IMR-90 (cell line): ENCODE data around the gene NOD1. TPM values are rescaled to one million over a fixed set of nuclear protein-coding genes. Genes with fewer than 3 reads are reported as not detected.

Experiments used
- ATAC-seq: fragments of 200-7000 bp; cut with Tn5 transposase; 2 replicates; pipeline ENCODE4 v1.9.1; 2020; ENCODE audit warnings: low read depth, mild to moderate bottlenecking, moderate library complexity
- BruUV-seq: library from RNA; stranded (reverse); fragments of 400-500 nt; replicated peaks from 2 replicates; lab custom pipeline; 2021; lab: Mats Ljungman, UMichigan
- CTCF ChIA-PET: fragments of 300-600 bp; formaldehyde crosslinking; extraction: SDS; loops from one replicate; lab custom pipeline; 2021; ENCODE audit warnings: antibody characterized with exemption; lab: Yijun Ruan, JAX
- POLR2A ChIA-PET: fragments of 300-600 bp; sonication (Branson Sonifier 250); formaldehyde crosslinking; loops from one replicate; lab custom pipeline; 2022; ENCODE audit warnings: antibody characterized with exemption; ENCODE audit not compliant: unreplicated experiment; lab: Charles Lee
- DNase-seq: peaks from one replicate; pipeline ENCODE4 v3.0.0; 2013
- H2AFZ ChIP-seq: replicated peaks from 2 replicates; pipeline ENCODE3; 2013; ENCODE audit warnings: low read length, mild to moderate bottlenecking; ENCODE audit not compliant: poor library complexity
- H2AK5ac ChIP-seq: 2 replicates; pipeline ENCODE4 v1.6.1; 2013; ENCODE audit warnings: low read depth, low read length, inconsistent platforms
- H2AK9ac ChIP-seq: replicated peaks from 2 replicates; pipeline ENCODE3; 2013; ENCODE audit warnings: mild to moderate bottlenecking, low read depth, low read length, moderate library complexity; ENCODE audit not compliant: poor library complexity
- H2BK120ac ChIP-seq: 2 replicates; pipeline ENCODE4 v1.6.1; 2013; ENCODE audit warnings: low read depth, low read length, inconsistent platforms
- H2BK15ac ChIP-seq: 3 replicates; pipeline ENCODE4 v1.6.1; 2013; ENCODE audit warnings: low read depth, low read length, inconsistent platforms
- H2BK20ac ChIP-seq: 2 replicates; pipeline ENCODE4 v1.6.1; 2013; ENCODE audit warnings: low read depth, mild to moderate bottlenecking, inconsistent platforms, low read length, moderate library complexity
- H2BK5ac ChIP-seq: 2 replicates; pipeline ENCODE4 v1.6.1; 2013; ENCODE audit warnings: mild to moderate bottlenecking, low read depth, low read length, inconsistent platforms; ENCODE audit not compliant: poor library complexity, severe bottlenecking
- H3K14ac ChIP-seq: replicated peaks from 2 replicates; pipeline ENCODE4 v1.6.1; 2013; ENCODE audit warnings: low read depth, low read length, inconsistent platforms
- H3K18ac ChIP-seq: 2 replicates; pipeline ENCODE4 v1.6.1; 2013; ENCODE audit warnings: low read depth, low read length, control low read depth
- H3K23ac ChIP-seq: 2 replicates; pipeline ENCODE4 v1.6.1; 2013; ENCODE audit warnings: low read depth, low read length, inconsistent platforms
- H3K27ac ChIP-seq: 2 replicates; pipeline ENCODE4 v1.5.1; 2013; ENCODE audit warnings: mild to moderate bottlenecking, control low read depth, low read length; ENCODE audit not compliant: insufficient read depth
- H3K27me3 ChIP-seq: 2 replicates; pipeline ENCODE4 v1.6.1; 2013; ENCODE audit warnings: low read length; ENCODE audit not compliant: control insufficient read depth, insufficient read depth
- H3K36me3 ChIP-seq: 2 replicates; pipeline ENCODE4 v1.6.1; 2013; ENCODE audit warnings: low read length, mixed read lengths; ENCODE audit not compliant: control insufficient read depth, insufficient read depth
- H3K4ac ChIP-seq: 2 replicates; pipeline ENCODE4 v1.6.1; 2013; ENCODE audit warnings: low read depth, low read length, inconsistent platforms
- H3K4me1 ChIP-seq: 2 replicates; pipeline ENCODE4 v1.6.1; 2013; ENCODE audit warnings: low read length, mixed read lengths; ENCODE audit not compliant: control insufficient read depth, insufficient read depth
- H3K4me2 ChIP-seq: 2 replicates; pipeline ENCODE4 v1.6.1; 2013; ENCODE audit warnings: low read depth, mild to moderate bottlenecking, control low read depth, low read length, moderate library complexity
- H3K4me3 ChIP-seq: 2 replicates; pipeline ENCODE4 v1.5.1; 2013; ENCODE audit warnings: low read depth, mild to moderate bottlenecking, control low read depth, low read length, moderate library complexity; ENCODE audit not compliant: insufficient read depth
- H3K56ac ChIP-seq: 2 replicates; pipeline ENCODE4 v1.6.1; 2013; ENCODE audit warnings: low read length, inconsistent platforms; ENCODE audit not compliant: insufficient read depth; ENCODE audit errors: extremely low read depth
- H3K79me1 ChIP-seq, 2 experiments: 2 replicates each; pipeline ENCODE4 v1.6.1; 2013; ENCODE audit warnings: low read length in 2 of 2, inconsistent platforms in 1 of 2, low read depth in 1 of 2
- H3K9ac ChIP-seq: 2 replicates; pipeline ENCODE4 v1.6.1; 2013; ENCODE audit warnings: low read depth, low read length, control low read depth
- H3K9me1 ChIP-seq: 2 replicates; pipeline ENCODE4 v1.6.1; 2013; ENCODE audit warnings: low read length, inconsistent platforms; ENCODE audit not compliant: insufficient read depth
- H3K9me3 ChIP-seq: 2 replicates; pipeline ENCODE4 v1.6.1; 2013; ENCODE audit warnings: low read length; ENCODE audit not compliant: control insufficient read depth, insufficient read depth
- H4K20me1 ChIP-seq: 2 replicates; pipeline ENCODE4 v1.6.1; 2013; ENCODE audit warnings: low read length, inconsistent platforms; ENCODE audit not compliant: insufficient read depth
- H4K5ac ChIP-seq: 2 replicates; pipeline ENCODE4 v1.6.1; 2013; ENCODE audit warnings: mild to moderate bottlenecking, low read depth, low read length, control low read depth
- H4K8ac ChIP-seq, 2 experiments: 2 replicates each; pipeline ENCODE4 v1.6.1; 2013; ENCODE audit warnings: low read depth in 2 of 2, low read length in 2 of 2, control low read depth in 1 of 2, inconsistent platforms in 1 of 2
- H4K91ac ChIP-seq: 2 replicates; pipeline ENCODE4 v1.6.1; 2013; ENCODE audit warnings: low read depth, low read length, inconsistent platforms; ENCODE audit not compliant: insufficient read depth
- BHLHE40 ChIP-seq: fragments of 150-350 bp; IDR thresholded peaks from 2 replicates; pipeline ENCODE4 v1.6.1; 2016; ENCODE audit warnings: mild to moderate bottlenecking, low read depth, low read length
- CEBPB ChIP-seq: IDR thresholded peaks from 2 replicates; pipeline ENCODE4 v1.6.1; 2012; ENCODE audit warnings: low read depth, low read length, improper control_type of control experiment
- CHD1 ChIP-seq: IDR thresholded peaks from 2 replicates; pipeline ENCODE4 v1.6.1; 2012; ENCODE audit warnings: low read depth, low read length, improper control_type of control experiment
- CTCF ChIP-seq: conservative IDR thresholded peaks from 2 replicates; pipeline ENCODE4 v1.5.1; 2012; ENCODE audit warnings: mild to moderate bottlenecking, low read depth, low read length, improper control_type of control experiment
- ELK1 ChIP-seq: fragments of 150-350 bp; IDR thresholded peaks from 2 replicates; pipeline ENCODE4 v1.6.1; 2016; ENCODE audit warnings: low read depth, mild to moderate bottlenecking, low read length, moderate library complexity, borderline replicate concordance
- FOS ChIP-seq: fragments of 150-350 bp; IDR thresholded peaks from 2 replicates; pipeline ENCODE4 v1.6.1; 2016; ENCODE audit warnings: low read depth, low read length
- MAFK ChIP-seq: IDR thresholded peaks from 2 replicates; pipeline ENCODE4 v1.6.1; 2012; ENCODE audit warnings: low read depth, low read length, improper control_type of control experiment
- MAZ ChIP-seq: IDR thresholded peaks from 2 replicates; pipeline ENCODE4 v1.6.1; 2012; ENCODE audit warnings: low read depth, mild to moderate bottlenecking, low read length, improper control_type of control experiment, moderate library complexity, borderline replicate concordance
- MXI1 ChIP-seq: IDR thresholded peaks from 2 replicates; pipeline ENCODE4 v1.6.1; 2012; ENCODE audit warnings: low read depth, mild to moderate bottlenecking, low read length, moderate library complexity, borderline replicate concordance
- NFE2L2 ChIP-seq: fragments of 150-350 bp; IDR thresholded peaks from 2 replicates; pipeline ENCODE4 v1.6.1; 2016; ENCODE audit warnings: low read depth, mild to moderate bottlenecking, low read length
- POLR2A ChIP-seq: IDR thresholded peaks from 2 replicates; pipeline ENCODE4 v1.6.1; 2012; ENCODE audit warnings: mild to moderate bottlenecking, low read depth, low read length
- RAD21 ChIP-seq: IDR thresholded peaks from 2 replicates; pipeline ENCODE4 v1.6.1; 2012; ENCODE audit warnings: low read length, improper control_type of control experiment
- RCOR1 ChIP-seq: IDR thresholded peaks from 2 replicates; pipeline ENCODE4 v1.6.1; 2012; ENCODE audit warnings: mild to moderate bottlenecking, low read length, improper control_type of control experiment; ENCODE audit not compliant: insufficient replicate concordance
- SMC3 ChIP-seq: fragments of 150-350 bp; IDR thresholded peaks from 2 replicates; pipeline ENCODE4 v1.6.1; 2016; ENCODE audit warnings: low read depth, mild to moderate bottlenecking, antibody characterized with exemption, low read length, moderate library complexity
- USF2 ChIP-seq: fragments of 150-350 bp; IDR thresholded peaks from 2 replicates; pipeline ENCODE4 v1.6.1; 2017; ENCODE audit warnings: mild to moderate bottlenecking, antibody characterized with exemption, low read length, low read depth
- WGBS, 2 experiments: methylation state at CpG; one replicate each; pipeline versions ENCODE4 v1.1.5 to v1.1.7; 2013; ENCODE audit warnings: missing lambda C conversion rate in 2 of 2; ENCODE audit not compliant: insufficient read length in 1 of 2; ENCODE audit errors: extremely low coverage in 2 of 2; 5-methylcytosine and 5-hydroxymethylcytosine counted together
- dilution Hi-C: fragments of 300-500 bp; cut with HindIII; formaldehyde crosslinking; loops from one replicate; pipeline ENCODE4 v1.14.3; 2018; ENCODE audit warnings: low sequenced_read_pairs; ENCODE audit not compliant: unreplicated experiment
- in situ Hi-C: fragments of 300-500 bp; cut with MboI; formaldehyde crosslinking; loops from 3 replicates; pipeline ENCODE4 v1.14.3; 2019; ENCODE audit warnings: low sequenced_read_pairs, inconsistent platforms, mixed read lengths
- intact Hi-C: fragments of 100-400 bp; cut with micrococcal nuclease; formaldehyde crosslinking; loops from 2 replicates; pipeline ENCODE4 v1.10.0; 2022
- polyA plus RNA-seq, 3 experiments: library from polyadenylated mRNA; depleted of rRNA; stranded (reverse); fragments of >200 nt; gene quantifications; 2 replicates each; pipeline ENCODE4 v1.2.3, GENCODE V29; 2012; ENCODE audit warnings: low replicate concordance in 1 of 3
- total RNA-seq: library from RNA; depleted of rRNA; stranded (reverse); fragments of >200 nt; gene quantifications from 2 replicates; pipeline ENCODE4 v1.2.3, GENCODE V29; 2012

The NOD1 gene
- total and polyA plus RNA-seq, 2 of the 4 experiments (the other 2 are of a cell fraction) = 1.8 to 3.0 TPM

- CTCF ChIA-PET = no interaction called here
These were observed 3.7 kb downstream of the NOD1 start for GRCh38 chr7:30474893-30475292.

More at GRCh38 chr7:30474893-30475292, 3.7 kb downstream of the NOD1 start:
- no peak overlapping the region for H2BK15ac ChIP-seq
- no peak overlapping the region for H3K18ac ChIP-seq
- intact Hi-C loops = loop anchor here (5.0 kb wide), 1 partner anchor 313 kb away; no protein-coding TSS in a partner anchor
- H2AK5ac ChIP-seq = no peak overlapping the region
- no peak overlapping the region for H4K8ac ChIP-seq
- dilution Hi-C loops = no loop called here
- H4K5ac ChIP-seq = no peak overlapping the region
- no peak overlapping the region for H3K4me2 ChIP-seq
- no peak overlapping the region for H3K56ac ChIP-seq
- H3K27ac ChIP-seq = no peak overlapping the region
- peaks cover 9% of the 10 kb centered on the region for H4K20me1 ChIP-seq
- no peaks in the 10 kb centered on the region for H3K36me3 ChIP-seq
- H2BK5ac ChIP-seq = no peak overlapping the region
- H2BK20ac ChIP-seq = no peak overlapping the region
- BruUV-seq = no TSS peak
- H3K9ac ChIP-seq = no peak overlapping the region
- peaks cover 13 to 67% of the 10 kb centered on the region in 2 experiments for H3K79me1 ChIP-seq
- no peak overlapping the region for H2AFZ ChIP-seq
- TF ChIP-seq BHLHE40 = no peak
- no peak for TF ChIP-seq CHD1
- no peak for TF ChIP-seq ELK1
- TF ChIP-seq RCOR1 = no peak
- no peak for TF ChIP-seq SMC3
- TF ChIP-seq POLR2A = no peak
- TF ChIP-seq NFE2L2 = no peak
- TF ChIP-seq MXI1 = no peak
- no peak for TF ChIP-seq MAZ
- no peak for TF ChIP-seq CEBPB
- no peak for TF ChIP-seq USF2
- no peak for TF ChIP-seq MAFK
- no peak for TF ChIP-seq FOS
- no peak for TF ChIP-seq CTCF
- TF ChIP-seq RAD21 = no peak
- ATAC-seq = no peak
- H3K4me3 ChIP-seq = no peak overlapping the region
- no peak overlapping the region for H2BK120ac ChIP-seq
- no peak overlapping the region for H2AK9ac ChIP-seq
- WGBS, 2 experiments = no CpG with 5 or more reads among the region's 2 CpGs
- H3K23ac ChIP-seq = no peak overlapping the region
- no peak overlapping the region for H3K4ac ChIP-seq
- DNase-seq = peak; percentile 84
- peaks cover 14% of the 10 kb centered on the region for H3K9me1 ChIP-seq
- H3K4me1 ChIP-seq = peaks cover 28% of the 10 kb centered on the region
- no peaks in the 10 kb centered on the region for H3K27me3 ChIP-seq
- POLR2A ChIA-PET = no interaction called here
- H3K9me3 ChIP-seq = no peaks in the 10 kb centered on the region
- in situ Hi-C loops = no loop called here
- no peak overlapping the region for H4K91ac ChIP-seq
- no peak overlapping the region for H3K14ac ChIP-seq
